GM19397 (cell line): ENCODE measurements around the gene USP24.

Experiments used
- ATAC-seq: cut with Tn5 transposase; IDR thresholded peaks from one replicate; pipeline ENCODE4 v1.9.1; 2021; ENCODE audit warnings: mild to moderate bottlenecking, moderate library complexity; ENCODE audit not compliant: unreplicated experiment

USP24 gene

GRCh38 chr1:55159571-55159970 is 55.6 kb downstream of the USP24 start:
- no peak for ATAC-seq

- ATAC-seq: no peak
These were observed 58.6 kb downstream of the USP24 start for GRCh38 chr1:55156608-55157007.

- no peak for ATAC-seq
These were observed 59.1 kb downstream of the USP24 start for GRCh38 chr1:55156093-55156492.

- no peak for ATAC-seq
These were observed 59.6 kb downstream of the USP24 start for GRCh38 chr1:55155522-55155921.

- no peak for ATAC-seq
These were observed 60.5 kb downstream of the USP24 start for GRCh38 chr1:55154616-55155015.

- no peak for ATAC-seq
These were observed 62.1 kb downstream of the USP24 start for GRCh38 chr1:55153031-55153430.

GRCh38 chr1:55150880-55151588 is 64.1 kb downstream of the USP24 start:
- ATAC-seq: no peak

GRCh38 chr1:55148676-55149075 is 66.5 kb downstream of the USP24 start:
- ATAC-seq: no peak

GRCh38 chr1:55147524-55147923 is 67.6 kb downstream of the USP24 start:
- ATAC-seq: no peak

GRCh38 chr1:55146781-55147180 is 68.4 kb downstream of the USP24 start:
- no peak for ATAC-seq

GRCh38 chr1:55144886-55145285 is 70.3 kb downstream of the USP24 start:
- ATAC-seq: no peak

GRCh38 chr1:55143684-55144083 is 71.5 kb downstream of the USP24 start:
- no peak for ATAC-seq

- ATAC-seq: no peak
These were observed 73.8 kb downstream of the USP24 start for GRCh38 chr1:55141295-55141893.

- ATAC-seq: peak; percentile 67
These were observed 74.6 kb downstream of the USP24 start for GRCh38 chr1:55140546-55140983.

GRCh38 chr1:55140137-55140536 is 75.0 kb downstream of the USP24 start:
- no peak for ATAC-seq

GRCh38 chr1:55138823-55139222 is 76.3 kb downstream of the USP24 start:
- no peak for ATAC-seq

- no peak for ATAC-seq
These were observed 80.9 kb downstream of the USP24 start for GRCh38 chr1:55134152-55134808.

GRCh38 chr1:55131801-55132200 is 83.4 kb downstream of the USP24 start:
- ATAC-seq: no peak

GRCh38 chr1:55131218-55131617 is 83.9 kb downstream of the USP24 start:
- ATAC-seq: no peak

GRCh38 chr1:55129194-55129728 is 85.9 kb downstream of the USP24 start:
- ATAC-seq: no peak

- no peak for ATAC-seq
These were observed 86.7 kb downstream of the USP24 start for GRCh38 chr1:55128418-55128995.
